22Rv1 (cell line): Measurements from ENCODE around the gene DMXL1.
A peak's percentile ranks its signal among the peaks of the same experiment; 100 is the strongest.

Source experiments
- H3K27ac ChIP-seq: fragments of 450-650 bp; 2 replicates; pipeline ENCODE4 v1.5.1; 2017
- ZFX ChIP-seq: fragments of 450-650 bp; IDR thresholded peaks from 2 replicates; pipeline ENCODE4 v1.6.1; 2017; ENCODE audit warnings: antibody characterized with exemption, borderline replicate concordance
- TF ChIP-seq, protein P1 (sequence below): fragments of 450-650 bp; IDR thresholded peaks from 2 replicates; pipeline ENCODE4 v1.5.1; 2017; ENCODE audit warnings: mild to moderate bottlenecking

DMXL1 gene

DNA sequence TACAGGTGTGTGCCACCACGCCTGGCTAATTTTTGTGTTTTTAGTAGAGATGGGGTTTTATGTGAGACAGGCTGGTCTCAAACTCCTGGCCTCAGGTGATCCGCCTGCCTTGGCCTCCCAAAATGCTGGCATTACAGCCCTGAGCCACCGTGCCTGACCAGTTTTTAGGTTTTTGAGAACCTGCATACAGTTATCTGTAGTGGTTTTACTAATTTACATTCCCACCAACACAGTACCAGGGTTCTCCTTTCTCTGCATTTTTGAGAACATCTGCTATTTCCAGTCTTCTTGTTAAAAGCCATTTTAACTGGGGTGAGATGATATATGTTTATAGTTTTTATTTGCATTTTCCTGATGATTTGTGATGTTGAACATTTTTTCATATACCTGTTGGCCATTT, 12.8 kb downstream of the DMXL1 start:
- TF ChIP-seq ZFX, result no peak
- TF ChIP-seq, protein P1, sequence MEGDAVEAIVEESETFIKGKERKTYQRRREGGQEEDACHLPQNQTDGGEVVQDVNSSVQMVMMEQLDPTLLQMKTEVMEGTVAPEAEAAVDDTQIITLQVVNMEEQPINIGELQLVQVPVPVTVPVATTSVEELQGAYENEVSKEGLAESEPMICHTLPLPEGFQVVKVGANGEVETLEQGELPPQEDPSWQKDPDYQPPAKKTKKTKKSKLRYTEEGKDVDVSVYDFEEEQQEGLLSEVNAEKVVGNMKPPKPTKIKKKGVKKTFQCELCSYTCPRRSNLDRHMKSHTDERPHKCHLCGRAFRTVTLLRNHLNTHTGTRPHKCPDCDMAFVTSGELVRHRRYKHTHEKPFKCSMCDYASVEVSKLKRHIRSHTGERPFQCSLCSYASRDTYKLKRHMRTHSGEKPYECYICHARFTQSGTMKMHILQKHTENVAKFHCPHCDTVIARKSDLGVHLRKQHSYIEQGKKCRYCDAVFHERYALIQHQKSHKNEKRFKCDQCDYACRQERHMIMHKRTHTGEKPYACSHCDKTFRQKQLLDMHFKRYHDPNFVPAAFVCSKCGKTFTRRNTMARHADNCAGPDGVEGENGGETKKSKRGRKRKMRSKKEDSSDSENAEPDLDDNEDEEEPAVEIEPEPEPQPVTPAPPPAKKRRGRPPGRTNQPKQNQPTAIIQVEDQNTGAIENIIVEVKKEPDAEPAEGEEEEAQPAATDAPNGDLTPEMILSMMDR, result no peak
- no peak overlapping the region for H3K27ac ChIP-seq

DNA sequence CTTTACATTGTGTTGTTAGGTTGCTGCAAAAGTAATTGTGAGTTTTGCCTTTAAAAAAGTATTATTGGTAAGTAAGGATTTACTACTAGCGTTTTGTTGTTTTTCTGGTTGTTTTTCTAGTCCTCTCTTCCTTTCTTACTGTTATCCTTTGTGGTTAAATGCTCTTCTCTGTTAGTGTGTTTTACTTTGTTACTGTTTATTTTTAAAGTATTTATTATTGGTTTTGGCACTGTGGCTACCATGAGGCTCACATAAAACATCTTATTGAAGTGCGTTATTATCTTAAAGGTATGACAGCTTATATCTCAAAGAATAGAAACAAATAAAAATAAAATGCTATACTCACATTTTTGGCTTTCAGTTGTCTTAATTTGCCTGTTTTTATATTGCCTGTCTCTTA, 17.6 kb downstream of the DMXL1 start:
- H3K27ac ChIP-seq, result peak overlapping the region; percentile 61
- TF ChIP-seq, protein P1, result no peak
- no peak for TF ChIP-seq ZFX

DNA sequence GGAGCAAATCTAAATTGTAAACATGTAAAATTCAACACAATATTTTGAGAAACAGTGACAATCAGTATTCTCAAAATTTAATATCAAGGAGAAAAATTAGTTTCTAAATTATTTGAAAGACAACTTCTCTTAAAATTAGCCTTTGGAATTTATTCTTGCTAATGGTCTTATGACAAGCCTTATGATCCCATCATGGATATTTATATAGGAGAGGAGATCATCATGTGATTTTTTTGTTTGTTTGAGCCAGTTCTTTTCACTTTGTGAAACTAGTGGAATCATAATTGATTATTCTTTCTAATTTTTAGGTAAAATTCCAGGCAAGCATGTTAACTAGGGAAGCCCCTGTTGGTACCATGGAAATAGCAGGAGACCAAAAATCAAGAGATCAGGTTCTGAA, 24.7 kb downstream of the DMXL1 start:
- no peak for TF ChIP-seq ZFX
- TF ChIP-seq, protein P1, result no peak
- H3K27ac ChIP-seq, result no peak overlapping the region

DNA sequence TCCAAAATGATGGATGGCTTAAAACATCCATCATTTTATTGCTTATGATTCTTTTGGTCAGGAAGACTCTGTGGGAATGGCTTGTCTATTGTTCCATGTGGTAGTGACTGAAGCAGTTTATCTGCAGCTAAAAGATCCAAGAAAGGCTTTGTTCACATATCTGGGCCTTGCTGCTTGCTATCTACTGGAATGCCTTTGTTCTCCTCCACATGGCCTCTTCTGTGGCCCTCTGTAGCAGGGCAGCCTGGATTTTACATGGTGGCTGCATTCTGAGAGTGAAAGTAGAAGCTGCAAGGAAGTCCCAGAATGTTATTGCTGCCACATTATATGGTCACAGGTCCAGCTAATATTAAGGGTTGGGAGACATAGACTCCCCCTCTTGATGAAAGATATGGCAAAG, 35.1 kb downstream of the DMXL1 start:
- TF ChIP-seq, protein P1, result no peak
- TF ChIP-seq ZFX, result no peak
- H3K27ac ChIP-seq, result no peak overlapping the region

DNA sequence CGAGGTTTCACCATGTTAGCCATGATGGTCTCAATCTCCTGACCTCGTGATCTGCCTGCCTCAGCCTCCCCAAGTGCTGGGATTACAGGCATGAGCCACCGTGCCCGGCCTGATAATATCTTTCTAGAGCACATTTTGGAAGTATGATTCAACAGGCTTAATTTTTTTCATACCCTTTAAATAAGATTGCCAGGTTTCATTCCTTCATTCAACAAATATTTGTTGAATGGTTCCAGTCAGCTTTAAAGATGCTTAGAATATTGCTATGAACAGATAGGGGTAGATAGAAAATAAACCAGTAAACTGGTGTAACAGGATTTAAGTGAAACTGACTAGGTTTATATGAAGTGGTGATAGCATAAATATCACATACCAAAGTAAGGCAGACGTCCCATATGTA, 41.3 kb downstream of the DMXL1 start:
- no peak for TF ChIP-seq ZFX
- TF ChIP-seq, protein P1, result no peak
- H3K27ac ChIP-seq, result no peak overlapping the region

DNA sequence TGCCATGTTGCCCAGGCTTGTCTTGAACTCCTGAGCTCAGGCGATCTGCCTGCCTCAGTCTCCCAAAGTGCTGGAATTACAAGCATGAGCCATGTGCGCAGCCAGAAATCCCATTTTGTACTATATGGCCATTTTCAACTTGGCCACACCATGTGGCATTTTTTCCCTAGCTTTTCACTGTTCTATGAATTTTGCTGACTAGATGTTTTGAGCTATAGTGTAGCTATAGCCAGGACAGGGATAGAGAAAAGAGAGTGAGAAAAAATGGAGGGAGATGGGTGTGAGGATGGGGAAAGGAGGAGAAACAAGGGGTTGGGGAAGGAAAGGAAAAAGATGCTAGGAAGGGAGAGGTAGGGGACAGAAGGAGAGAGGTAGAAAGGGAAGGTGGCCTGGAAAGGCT, 46.4 kb downstream of the DMXL1 start:
- H3K27ac ChIP-seq, result no peak overlapping the region
- TF ChIP-seq ZFX, result no peak
- TF ChIP-seq, protein P1, result no peak

DNA sequence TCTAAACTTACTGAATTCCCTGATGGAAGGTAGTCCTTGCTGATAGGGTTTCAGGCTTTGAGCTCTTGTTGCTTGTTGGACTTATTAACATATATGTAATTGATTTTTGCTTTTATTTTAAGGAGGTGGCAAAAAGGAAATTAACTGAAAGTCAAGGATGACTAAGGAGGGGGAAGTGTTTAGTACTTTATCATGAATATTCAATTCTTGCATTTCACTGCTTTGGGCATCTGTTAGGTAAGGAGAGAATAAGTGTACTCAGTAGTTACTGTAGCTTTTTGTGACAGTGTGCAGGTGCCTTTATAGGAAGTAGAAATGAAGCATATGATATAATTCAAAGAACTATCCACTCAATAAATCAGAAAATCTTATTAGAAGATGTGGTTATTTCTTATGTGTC, 47.1 kb downstream of the DMXL1 start:
- TF ChIP-seq, protein P1, result no peak
- no peak for TF ChIP-seq ZFX

More for the DNA sequence above, 47.1 kb downstream of the DMXL1 start:
- H3K27ac ChIP-seq, result no peak overlapping the region
